SK-N-SH (cell line): ENCODE data around the gene ARID1B. TPM values are rescaled to one million over a fixed set of nuclear protein-coding genes. Genes with fewer than 3 reads are reported as not detected.

ENCODE experiments used
- CTCF ChIA-PET: fragments of 300-600, 350-600 bp; formaldehyde crosslinking; extraction: SDS; loops from one replicate; lab custom pipeline; 2021; lab: Yijun Ruan, JAX
- POLR2A ChIA-PET: fragments of 350-600 bp; sonication (Branson Sonifier 250); formaldehyde crosslinking; extraction: SDS; loops from one replicate; lab custom pipeline; 2020; ENCODE audit warnings: antibody characterized with exemption, inconsistent platforms; lab: Yijun Ruan, JAX
- DNase-seq: peaks from one replicate; pipeline ENCODE4 v3.0.0; 2012
- H2AFZ ChIP-seq: fragments of 200-600 bp; sonication (generic); 2 replicates; pipeline ENCODE4 v1.8.1; 2016; ENCODE audit warnings: antibody characterized with exemption, mild to moderate bottlenecking, low read depth
- H3F3A ChIP-seq: fragments of 200-600 bp; sonication (generic); replicated peaks from 2 replicates; pipeline ENCODE3; 2016; ENCODE audit warnings: antibody characterized with exemption, mild to moderate bottlenecking; ENCODE audit not compliant: insufficient read depth
- H3K27ac ChIP-seq, 2 experiments: fragments of 200-500 bp in 1 of 2; fragments of 200-600 bp in 1 of 2; sonication (Bioruptor generic) in 1 of 2; sonication (generic), shearing (Covaris generic) in 1 of 2; 2 replicates each; pipeline versions ENCODE4 v1.5.1 to v1.6.1; 2014 to 2016; ENCODE audit warnings: low read depth in 2 of 2, inconsistent platforms in 1 of 2, low read length in 1 of 2, mild to moderate bottlenecking in 1 of 2, mixed read lengths in 1 of 2
- H3K27me3 ChIP-seq: fragments of 200-600 bp; sonication (generic), shearing (Covaris generic); 2 replicates; pipeline ENCODE4 v1.6.1; 2016; ENCODE audit warnings: mixed run types; ENCODE audit not compliant: insufficient read depth
- H3K36me3 ChIP-seq, 2 experiments: fragments of 200-500 bp in 1 of 2; fragments of 200-600 bp in 1 of 2; sonication (Bioruptor generic) in 1 of 2; sonication (generic) in 1 of 2; replicated peaks in 1 of 2; 2 replicates each; pipeline versions ENCODE3 to v1.5.1; 2014 to 2016; ENCODE audit warnings: low read length in 1 of 2, mild to moderate bottlenecking in 1 of 2; ENCODE audit not compliant: insufficient read depth in 2 of 2, control insufficient read depth in 1 of 2
- H3K4me1 ChIP-seq, 2 experiments: fragments of 200-500 bp in 1 of 2; fragments of 200-600 bp in 1 of 2; sonication (Bioruptor generic) in 1 of 2; sonication (generic), shearing (Covaris generic) in 1 of 2; 2 replicates each; pipeline versions ENCODE4 v1.5.1 to v1.6.1; 2014 to 2016; ENCODE audit warnings: low read depth in 1 of 2, low read length in 1 of 2, mixed run types in 1 of 2; ENCODE audit not compliant: insufficient read depth in 2 of 2, control insufficient read depth in 1 of 2
- H3K4me2 ChIP-seq: fragments of 200-600 bp; sonication (generic), shearing (Covaris generic); 2 replicates; pipeline ENCODE4 v1.6.1; 2017; ENCODE audit warnings: mixed run types
- H3K4me3 ChIP-seq, 2 experiments: fragments of 200-500 bp in 1 of 2; fragments of 200-600 bp in 1 of 2; sonication (Bioruptor generic) in 1 of 2; sonication (generic), shearing (Covaris generic) in 1 of 2; 2 replicates each; pipeline versions ENCODE4 v1.5.1 to v1.8.1; 2014 to 2016; ENCODE audit warnings: low read depth in 2 of 2, inconsistent platforms in 1 of 2, low read length in 1 of 2, mild to moderate bottlenecking in 1 of 2, mixed read lengths in 1 of 2, moderate library complexity in 1 of 2
- H3K79me2 ChIP-seq: fragments of 200-600 bp; sonication (generic); 2 replicates; pipeline ENCODE4 v1.8.1; 2017; ENCODE audit warnings: mild to moderate bottlenecking; ENCODE audit not compliant: insufficient read depth
- H3K9ac ChIP-seq: fragments of 200-600 bp; sonication (generic); 2 replicates; pipeline ENCODE4 v1.6.1; 2017; ENCODE audit warnings: mixed run types
- H3K9me2 ChIP-seq: fragments of 200-600 bp; sonication (generic); 2 replicates; pipeline ENCODE4 v1.6.1; 2017; ENCODE audit warnings: mixed run types
- H3K9me3 ChIP-seq: fragments of 200-600 bp; sonication (generic); 2 replicates; pipeline ENCODE4 v1.6.1; 2017; ENCODE audit warnings: mixed run types, mild to moderate bottlenecking, moderate library complexity
- H4K20me1 ChIP-seq: fragments of 200-600 bp; sonication (generic); 2 replicates; pipeline ENCODE4 v1.6.1; 2017; ENCODE audit warnings: mild to moderate bottlenecking, mixed run types; ENCODE audit not compliant: insufficient read depth
- CHD2 ChIP-seq: fragments of 150-350 bp; IDR thresholded peaks from 2 replicates; pipeline ENCODE4 v1.6.1; 2018; ENCODE audit warnings: low read length; ENCODE audit not compliant: partially characterized antibody
- FOSL2 ChIP-seq: IDR thresholded peaks from 2 replicates; pipeline ENCODE4 v1.4.0; 2012; ENCODE audit warnings: low read depth, mild to moderate bottlenecking, moderate library complexity, borderline replicate concordance
- GABPA ChIP-seq: IDR thresholded peaks from 2 replicates; pipeline ENCODE4 v1.4.0; 2012; ENCODE audit warnings: low read depth, mild to moderate bottlenecking
- GATA2 ChIP-seq: sonication (generic); formaldehyde crosslinking; IDR thresholded peaks from 2 replicates; pipeline ENCODE4 v1.5.0; 2020; ENCODE audit warnings: mild to moderate bottlenecking, missing genetic modification reagents
- JUND ChIP-seq: IDR thresholded peaks from 2 replicates; pipeline ENCODE4 v1.4.0; 2012
- MXI1 ChIP-seq: IDR thresholded peaks from 2 replicates; pipeline ENCODE4 v1.6.1; 2012; ENCODE audit warnings: mild to moderate bottlenecking, low read depth, low read length, improper control_type of control experiment
- NRF1 ChIP-seq: IDR thresholded peaks from 2 replicates; pipeline ENCODE4 v1.6.1; 2012; ENCODE audit warnings: low read depth, mild to moderate bottlenecking, low read length
- RCOR1 ChIP-seq: fragments of 150-350 bp; IDR thresholded peaks from 2 replicates; pipeline ENCODE4 v1.6.1; 2017; ENCODE audit warnings: antibody characterized with exemption, low read length
- RFX5 ChIP-seq: IDR thresholded peaks from 2 replicates; pipeline ENCODE4 v1.6.1; 2012; ENCODE audit warnings: mild to moderate bottlenecking, improper control_type of control experiment, low read length
- SIN3A ChIP-seq: IDR thresholded peaks from 2 replicates; pipeline ENCODE4 v1.6.1; 2012; ENCODE audit warnings: low read depth, mild to moderate bottlenecking, low read length, moderate library complexity, borderline replicate concordance
- SMC3 ChIP-seq: IDR thresholded peaks from 2 replicates; pipeline ENCODE4 v1.6.1; 2012; ENCODE audit warnings: low read depth, low read length, improper control_type of control experiment
- TAF1 ChIP-seq: IDR thresholded peaks from 2 replicates; pipeline ENCODE4 v1.6.1; 2012; ENCODE audit warnings: low read depth, mild to moderate bottlenecking, low read length, moderate library complexity, borderline replicate concordance
- TEAD4 ChIP-seq: IDR thresholded peaks from 2 replicates; pipeline ENCODE4 v1.4.0; 2012; ENCODE audit warnings: mild to moderate bottlenecking, borderline replicate concordance; ENCODE audit not compliant: insufficient read depth
- WGBS: methylation state at CpG from one replicate; pipeline ENCODE4 v1.1.6; 2017; ENCODE audit warnings: low lambda C conversion rate; 5-methylcytosine and 5-hydroxymethylcytosine counted together
- polyA plus RNA-seq, 3 experiments: library from polyadenylated mRNA; depleted of rRNA; stranded (reverse); fragments of >200 nt; gene quantifications; 2 replicates each; pipeline ENCODE4 v1.2.3, GENCODE V29; 2012
- TF ChIP-seq, protein P1 (sequence below): fragments of 150-350 bp; IDR thresholded peaks from 2 replicates; pipeline ENCODE4 v1.6.1; 2017; ENCODE audit warnings: antibody characterized with exemption, low read length, low read depth, borderline replicate concordance
- TF ChIP-seq, protein P2 (sequence below): IDR thresholded peaks from 2 replicates; pipeline ENCODE4 v1.6.1; 2012; ENCODE audit warnings: mild to moderate bottlenecking, low read depth, low read length, moderate library complexity
- TF ChIP-seq, protein P3 (sequence below): fragments of 150-350 bp; IDR thresholded peaks from 2 replicates; pipeline ENCODE4 v1.6.1; 2016; ENCODE audit warnings: mild to moderate bottlenecking, low read depth, low read length

ARID1B gene
- polyA plus RNA-seq, 1 of the 3 experiments (the other 2 are of a cell fraction) = 13.6 TPM

DNA sequence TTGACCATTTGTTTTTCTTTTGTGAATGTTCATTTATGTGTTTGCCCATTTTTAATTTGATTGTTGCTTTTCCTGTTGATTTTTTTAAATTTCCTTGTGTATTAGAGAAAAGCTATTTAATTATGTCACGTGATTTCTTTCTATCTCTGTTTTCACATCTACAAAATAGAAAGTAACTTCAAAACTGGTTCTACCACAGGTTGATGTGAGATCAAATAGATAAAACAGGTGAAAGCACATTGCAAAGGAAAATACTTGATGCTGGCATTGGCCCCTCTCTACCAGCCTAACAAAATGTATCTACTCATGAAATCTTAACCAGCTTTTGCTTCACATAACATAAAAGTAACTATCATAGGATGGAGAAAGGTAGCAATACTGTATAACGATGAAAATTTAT is 416.9 kb downstream of the ARID1B start:
- Histone ChIP-seq H3K4me3 (no peak overlapping the region), H3K27ac (no peak overlapping the region), H3K4me2 (no peak overlapping the region), H3K4me1 (peaks cover 0 to 6% of the 10 kb centered on the region in 2 experiments; a peak in 2 of 4 replicates), H3K79me2 (no peaks in the 10 kb centered on the region; the same call in 1 of the 2 replicates), H3K36me3 (peaks cover 47 to 75% of the 10 kb centered on the region in 2 experiments), H3K9me3 (no peaks in the 10 kb centered on the region), H4K20me1 (no peaks in the 10 kb centered on the region), H2AFZ (no peak overlapping the region), H3K9me2 (no peaks in the 10 kb centered on the region), H3F3A (peaks cover 6% of the 10 kb centered on the region), H3K9ac (no peak overlapping the region), H3K27me3 (no peaks in the 10 kb centered on the region)
- no peak for TF ChIP-seq TEAD4
- ChIA-PET POLR2A (no interaction called here), CTCF (interaction anchor here (0.9 to 3.5 kb wide), 5 partner anchors 10 to 159 kb away, joined by 4 to 16 read pairs (median 6); no protein-coding TSS in a partner anchor)
- DNase-seq = no peak
- WGBS = 89% methylated on average over 2 of the region's 2 CpGs

DNA sequence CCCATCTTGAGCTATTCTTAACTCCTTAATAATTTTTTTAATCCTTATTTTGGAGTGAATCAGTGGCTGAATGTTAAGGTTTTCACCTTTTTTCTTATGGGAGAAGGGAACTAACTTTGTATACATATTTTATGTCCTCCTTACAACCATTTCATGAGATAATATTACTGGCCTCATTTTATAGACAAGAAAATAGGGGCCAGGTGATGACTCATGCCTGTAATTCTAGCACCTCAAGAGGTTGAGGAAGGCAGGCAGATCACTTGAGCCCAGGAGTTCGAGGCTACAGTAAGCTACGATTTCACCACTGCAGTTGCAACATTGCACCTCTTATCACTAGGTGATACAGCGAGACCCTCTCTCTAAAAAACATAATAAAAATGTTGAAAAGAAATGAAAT is 417.5 kb downstream of the ARID1B start:
- H3K9me2 ChIP-seq = no peaks in the 10 kb centered on the region
- H3K4me2 ChIP-seq = no peak overlapping the region
- H3K4me3 ChIP-seq = no peak overlapping the region
- no peaks in the 10 kb centered on the region; the same call in 1 of the 2 replicates for H3K79me2 ChIP-seq
- H3F3A ChIP-seq = peaks cover 3% of the 10 kb centered on the region
- no peaks in the 10 kb centered on the region for H4K20me1 ChIP-seq
- ChIA-PET CTCF (interaction anchor here (0.9 to 3.5 kb wide), 3 partner anchors 10 to 160 kb away, joined by 4 to 16 read pairs (median 10); no protein-coding TSS in a partner anchor), POLR2A (no interaction called here)
- H3K27ac ChIP-seq = no peak overlapping the region
- TF ChIP-seq NRF1 (no peak), MXI1 (no peak), FOSL2 (peak; percentile 23; the same call in 1 of the 2 replicates), TAF1 (no peak)
- no peak overlapping the region for H2AFZ ChIP-seq
- whole genome bisulfite sequencing = 95% methylated on average over 3 of the region's 3 CpGs
- H3K9ac ChIP-seq = no peak overlapping the region
- no peak for DNase-seq
- H3K4me1 ChIP-seq = peaks cover 0 to 6% of the 10 kb centered on the region in 2 experiments; a peak in 2 of 4 replicates
- no peaks in the 10 kb centered on the region for H3K27me3 ChIP-seq
- H3K36me3 ChIP-seq = peaks cover 44 to 72% of the 10 kb centered on the region in 2 experiments
- no peaks in the 10 kb centered on the region for H3K9me3 ChIP-seq

DNA sequence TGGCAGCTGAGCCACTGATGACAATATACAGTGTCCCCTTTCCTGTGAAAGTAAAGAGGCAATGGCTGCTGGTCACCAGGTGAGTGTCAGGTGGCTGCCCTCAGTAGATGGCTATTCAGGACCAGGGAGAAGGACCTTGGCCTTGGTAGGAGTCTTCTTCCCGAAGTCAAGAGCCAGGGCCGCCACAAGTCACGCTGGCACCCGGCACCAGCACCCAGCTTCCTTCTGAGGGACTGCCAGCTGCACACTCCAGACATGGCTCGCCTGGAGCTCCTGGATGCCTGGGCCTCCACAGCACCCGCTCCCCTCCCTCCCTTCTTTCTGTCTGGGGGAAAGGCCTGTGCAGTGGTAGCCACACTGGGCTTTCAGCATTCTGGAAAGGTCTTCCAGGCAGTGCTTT is 419.2 kb downstream of the ARID1B start:
- no peak overlapping the region; a peak in 1 of 4 replicates for H3K27ac ChIP-seq
- no peak overlapping the region for H3K9ac ChIP-seq
- H3K4me2 ChIP-seq = no peak overlapping the region
- H3F3A ChIP-seq = peaks cover 3% of the 10 kb centered on the region
- POLR2A ChIA-PET = no interaction called here
- no peaks in the 10 kb centered on the region for H4K20me1 ChIP-seq
- no peak for DNase-seq
- H3K9me3 ChIP-seq = no peaks in the 10 kb centered on the region
- no peak overlapping the region for H2AFZ ChIP-seq
- CTCF ChIA-PET = no interaction called here
- no peaks in the 10 kb centered on the region; the same call in 1 of the 2 replicates for H3K79me2 ChIP-seq
- no peaks in the 10 kb centered on the region for H3K27me3 ChIP-seq
- no CpG with 5 or more reads among the region's 6 CpGs for WGBS
- H3K9me2 ChIP-seq = no peaks in the 10 kb centered on the region
- peaks cover 0 to 6% of the 10 kb centered on the region in 2 experiments; a peak in 2 of 4 replicates for H3K4me1 ChIP-seq
- H3K36me3 ChIP-seq = peaks cover 43 to 76% of the 10 kb centered on the region in 2 experiments
- no peak overlapping the region for H3K4me3 ChIP-seq
- TF ChIP-seq RCOR1 = no peak
- no peak for TF ChIP-seq RFX5
- TF ChIP-seq GATA2 (CRISPR knock-in tag) = no peak
- TF ChIP-seq, protein P1, sequence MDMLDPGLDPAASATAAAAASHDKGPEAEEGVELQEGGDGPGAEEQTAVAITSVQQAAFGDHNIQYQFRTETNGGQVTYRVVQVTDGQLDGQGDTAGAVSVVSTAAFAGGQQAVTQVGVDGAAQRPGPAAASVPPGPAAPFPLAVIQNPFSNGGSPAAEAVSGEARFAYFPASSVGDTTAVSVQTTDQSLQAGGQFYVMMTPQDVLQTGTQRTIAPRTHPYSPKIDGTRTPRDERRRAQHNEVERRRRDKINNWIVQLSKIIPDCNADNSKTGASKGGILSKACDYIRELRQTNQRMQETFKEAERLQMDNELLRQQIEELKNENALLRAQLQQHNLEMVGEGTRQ = no peak
- TF ChIP-seq, protein P2, sequence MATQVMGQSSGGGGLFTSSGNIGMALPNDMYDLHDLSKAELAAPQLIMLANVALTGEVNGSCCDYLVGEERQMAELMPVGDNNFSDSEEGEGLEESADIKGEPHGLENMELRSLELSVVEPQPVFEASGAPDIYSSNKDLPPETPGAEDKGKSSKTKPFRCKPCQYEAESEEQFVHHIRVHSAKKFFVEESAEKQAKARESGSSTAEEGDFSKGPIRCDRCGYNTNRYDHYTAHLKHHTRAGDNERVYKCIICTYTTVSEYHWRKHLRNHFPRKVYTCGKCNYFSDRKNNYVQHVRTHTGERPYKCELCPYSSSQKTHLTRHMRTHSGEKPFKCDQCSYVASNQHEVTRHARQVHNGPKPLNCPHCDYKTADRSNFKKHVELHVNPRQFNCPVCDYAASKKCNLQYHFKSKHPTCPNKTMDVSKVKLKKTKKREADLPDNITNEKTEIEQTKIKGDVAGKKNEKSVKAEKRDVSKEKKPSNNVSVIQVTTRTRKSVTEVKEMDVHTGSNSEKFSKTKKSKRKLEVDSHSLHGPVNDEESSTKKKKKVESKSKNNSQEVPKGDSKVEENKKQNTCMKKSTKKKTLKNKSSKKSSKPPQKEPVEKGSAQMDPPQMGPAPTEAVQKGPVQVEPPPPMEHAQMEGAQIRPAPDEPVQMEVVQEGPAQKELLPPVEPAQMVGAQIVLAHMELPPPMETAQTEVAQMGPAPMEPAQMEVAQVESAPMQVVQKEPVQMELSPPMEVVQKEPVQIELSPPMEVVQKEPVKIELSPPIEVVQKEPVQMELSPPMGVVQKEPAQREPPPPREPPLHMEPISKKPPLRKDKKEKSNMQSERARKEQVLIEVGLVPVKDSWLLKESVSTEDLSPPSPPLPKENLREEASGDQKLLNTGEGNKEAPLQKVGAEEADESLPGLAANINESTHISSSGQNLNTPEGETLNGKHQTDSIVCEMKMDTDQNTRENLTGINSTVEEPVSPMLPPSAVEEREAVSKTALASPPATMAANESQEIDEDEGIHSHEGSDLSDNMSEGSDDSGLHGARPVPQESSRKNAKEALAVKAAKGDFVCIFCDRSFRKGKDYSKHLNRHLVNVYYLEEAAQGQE = no peak
- no peak for TF ChIP-seq SIN3A
- no peak for TF ChIP-seq FOSL2
- TF ChIP-seq JUND = no peak
- TF ChIP-seq CHD2 = no peak
- no peak for TF ChIP-seq NRF1
- TF ChIP-seq, protein P3, sequence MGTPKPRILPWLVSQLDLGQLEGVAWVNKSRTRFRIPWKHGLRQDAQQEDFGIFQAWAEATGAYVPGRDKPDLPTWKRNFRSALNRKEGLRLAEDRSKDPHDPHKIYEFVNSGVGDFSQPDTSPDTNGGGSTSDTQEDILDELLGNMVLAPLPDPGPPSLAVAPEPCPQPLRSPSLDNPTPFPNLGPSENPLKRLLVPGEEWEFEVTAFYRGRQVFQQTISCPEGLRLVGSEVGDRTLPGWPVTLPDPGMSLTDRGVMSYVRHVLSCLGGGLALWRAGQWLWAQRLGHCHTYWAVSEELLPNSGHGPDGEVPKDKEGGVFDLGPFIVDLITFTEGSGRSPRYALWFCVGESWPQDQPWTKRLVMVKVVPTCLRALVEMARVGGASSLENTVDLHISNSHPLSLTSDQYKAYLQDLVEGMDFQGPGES = no peak
- TF ChIP-seq TAF1 = no peak
- no peak for TF ChIP-seq GABPA
- TF ChIP-seq SMC3 = no peak
